OCI-LY3 (cell line): ENCODE data around the gene INTS11.

Source experiments
- H2AFZ ChIP-seq: fragments of 200-600, 300-600 bp; shearing (Covaris generic); 2 replicates; pipeline ENCODE4 v1.6.0; 2014; ENCODE audit warnings: antibody characterized with exemption, low read depth, low read length
- H3K27ac ChIP-seq: fragments of 200-600, 300-600 bp; sonication (generic); 2 replicates; pipeline ENCODE4 v1.5.1; 2014; ENCODE audit warnings: mild to moderate bottlenecking, low read length, moderate library complexity, mixed read lengths
- H3K27me3 ChIP-seq: fragments of 200-600, 300-600 bp; sonication (generic); 2 replicates; pipeline ENCODE4 v1.6.1; 2014; ENCODE audit warnings: low read depth, low read length, mixed read lengths
- H3K36me3 ChIP-seq: fragments of 200-600, 300-600 bp; sonication (generic); replicated peaks from 2 replicates; pipeline ENCODE3; 2014; ENCODE audit warnings: low read depth, low read length, mixed read lengths
- H3K4me1 ChIP-seq: fragments of 300-600, 200-600 bp; sonication (generic); 2 replicates; pipeline ENCODE4 v1.6.1; 2014; ENCODE audit warnings: low read length, mixed read lengths
- H3K4me2 ChIP-seq: fragments of 200-600, 300-600 bp; sonication (generic); 2 replicates; pipeline ENCODE4 v1.6.1; 2014; ENCODE audit warnings: low read length, mixed read lengths
- H3K4me3 ChIP-seq: fragments of 300-600, 200-600 bp; sonication (generic); 2 replicates; pipeline ENCODE4 v1.5.1; 2014; ENCODE audit warnings: antibody characterized with exemption, mild to moderate bottlenecking, low read length, moderate library complexity
- H3K79me2 ChIP-seq: fragments of 300-600, 200-600 bp; shearing (Covaris generic); 2 replicates; pipeline ENCODE4 v1.6.1; 2014; ENCODE audit warnings: mild to moderate bottlenecking, low read length, mixed read lengths
- H3K9ac ChIP-seq: fragments of 300-600, 200-600 bp; shearing (Covaris generic); 2 replicates; pipeline ENCODE4 v1.6.0; 2014; ENCODE audit warnings: mild to moderate bottlenecking, low read length, moderate library complexity
- H3K9me3 ChIP-seq: fragments of 200-600, 300-600 bp; shearing (Covaris generic); 2 replicates; pipeline ENCODE4 v1.6.1; 2014; ENCODE audit warnings: low read length, mixed read lengths; ENCODE audit not compliant: insufficient read depth
- H4K20me1 ChIP-seq: fragments of 200-600, 300-600 bp; sonication (generic); 2 replicates; pipeline ENCODE4 v1.6.1; 2016; ENCODE audit warnings: low read length, mixed read lengths; ENCODE audit not compliant: insufficient read depth
- EZH2phosphoT487 ChIP-seq: fragments of 200-600 bp; shearing (Covaris generic); IDR thresholded peaks from 2 replicates; pipeline ENCODE4 v1.6.1; 2018; ENCODE audit warnings: antibody characterized with exemption, mixed run types, low read depth
- TF ChIP-seq, protein P1 (sequence below): fragments of 200-600, 300-600 bp; sonication (generic); IDR thresholded peaks from 2 replicates; pipeline ENCODE4 v1.5.1; 2014; ENCODE audit warnings: antibody characterized with exemption, low read length, low read depth

The INTS11 gene

DNA sequence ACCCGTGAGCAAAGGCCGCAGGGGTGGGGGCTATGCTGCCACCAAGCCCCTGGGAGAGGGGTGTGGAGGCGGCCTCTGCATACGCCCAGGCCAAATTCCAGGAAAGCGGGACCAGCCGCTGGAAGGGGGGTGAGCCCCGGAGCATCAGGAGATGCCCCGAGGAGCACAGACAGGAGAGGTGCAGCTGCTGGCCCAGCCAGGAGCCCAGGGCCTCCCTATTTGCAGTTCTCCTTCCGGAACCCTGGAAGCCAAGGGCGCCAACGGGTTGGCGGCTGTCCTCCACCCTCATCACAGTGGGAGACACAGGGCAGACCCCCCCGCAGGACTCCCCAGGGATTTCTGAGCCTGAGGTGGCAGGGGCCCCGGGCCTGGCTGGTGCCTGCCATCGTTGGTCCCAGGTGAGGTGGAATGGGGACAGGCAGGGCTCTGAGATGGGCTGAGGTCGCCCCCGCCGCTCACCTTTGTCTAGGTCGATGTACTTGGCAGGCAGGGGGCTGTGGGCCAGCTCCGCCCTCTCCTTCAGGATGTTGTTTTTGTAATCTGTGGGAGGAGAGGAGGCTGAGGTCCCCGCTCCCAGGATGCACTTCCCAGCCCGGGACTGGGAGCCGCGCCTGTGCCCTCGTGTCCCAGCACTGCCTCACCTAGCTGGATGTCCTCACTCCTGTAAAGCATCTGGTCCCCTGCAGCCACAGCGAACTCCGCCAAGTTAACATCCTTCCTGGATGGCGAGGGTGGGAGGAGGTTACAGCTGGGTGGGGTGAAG lies 29.1 kb upstream of the INTS11 start:
- Histone ChIP-seq H3K27ac (no peak overlapping the region), H3K36me3 (no peaks in the 10 kb centered on the region), H2AFZ (no peak overlapping the region), H3K79me2 (peaks cover 3% of the 10 kb centered on the region; the same call in 1 of the 2 replicates), H3K27me3 (peaks cover 10% of the 10 kb centered on the region), H3K9ac (no peak overlapping the region), H3K4me2 (no peak overlapping the region), H3K4me1 (peaks cover 22% of the 10 kb centered on the region; the same call in 1 of the 2 replicates), H3K9me3 (no peaks in the 10 kb centered on the region), H3K4me3 (no peak overlapping the region), H4K20me1 (no peaks in the 10 kb centered on the region)
- no peak for TF ChIP-seq EZH2phosphoT487
- TF ChIP-seq, protein P1, sequence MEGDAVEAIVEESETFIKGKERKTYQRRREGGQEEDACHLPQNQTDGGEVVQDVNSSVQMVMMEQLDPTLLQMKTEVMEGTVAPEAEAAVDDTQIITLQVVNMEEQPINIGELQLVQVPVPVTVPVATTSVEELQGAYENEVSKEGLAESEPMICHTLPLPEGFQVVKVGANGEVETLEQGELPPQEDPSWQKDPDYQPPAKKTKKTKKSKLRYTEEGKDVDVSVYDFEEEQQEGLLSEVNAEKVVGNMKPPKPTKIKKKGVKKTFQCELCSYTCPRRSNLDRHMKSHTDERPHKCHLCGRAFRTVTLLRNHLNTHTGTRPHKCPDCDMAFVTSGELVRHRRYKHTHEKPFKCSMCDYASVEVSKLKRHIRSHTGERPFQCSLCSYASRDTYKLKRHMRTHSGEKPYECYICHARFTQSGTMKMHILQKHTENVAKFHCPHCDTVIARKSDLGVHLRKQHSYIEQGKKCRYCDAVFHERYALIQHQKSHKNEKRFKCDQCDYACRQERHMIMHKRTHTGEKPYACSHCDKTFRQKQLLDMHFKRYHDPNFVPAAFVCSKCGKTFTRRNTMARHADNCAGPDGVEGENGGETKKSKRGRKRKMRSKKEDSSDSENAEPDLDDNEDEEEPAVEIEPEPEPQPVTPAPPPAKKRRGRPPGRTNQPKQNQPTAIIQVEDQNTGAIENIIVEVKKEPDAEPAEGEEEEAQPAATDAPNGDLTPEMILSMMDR: no peak

DNA sequence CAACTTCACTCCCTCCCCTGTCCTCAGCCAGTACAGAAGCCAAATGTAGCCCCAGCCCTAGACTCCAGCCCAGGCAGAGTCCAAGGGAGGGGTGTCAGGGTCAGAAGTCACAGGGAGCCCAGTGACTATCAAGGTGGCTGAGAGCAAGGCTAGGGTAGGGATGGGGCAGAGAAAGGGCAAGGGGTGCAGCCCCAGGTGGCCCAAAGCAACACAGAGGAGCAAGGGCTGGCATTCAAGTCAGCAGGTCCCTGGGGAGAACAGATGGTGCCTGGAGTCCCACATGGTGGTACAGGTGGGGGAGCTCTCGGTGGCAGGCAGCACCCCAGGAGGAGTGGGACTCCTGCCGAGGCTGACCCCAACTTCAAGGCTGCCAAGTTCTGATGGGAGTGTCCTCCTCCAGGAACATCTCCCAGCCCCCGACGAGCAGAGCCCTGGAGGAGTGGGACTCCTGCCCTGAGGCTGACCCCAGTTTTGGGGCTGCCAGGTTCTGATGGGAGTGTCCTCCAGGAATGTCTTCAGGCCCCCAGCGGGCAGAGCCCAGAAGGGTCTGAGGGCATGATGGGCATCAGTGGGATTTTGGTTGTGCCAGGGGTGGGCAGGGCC lies 28.4 kb upstream of the INTS11 start:
- no peak for TF ChIP-seq EZH2phosphoT487
- TF ChIP-seq, protein P1: no peak
- Histone ChIP-seq H2AFZ (no peak overlapping the region), H4K20me1 (peaks cover 2% of the 10 kb centered on the region; the same call in 1 of the 2 replicates), H3K27ac (no peak overlapping the region), H3K27me3 (peaks cover 4% of the 10 kb centered on the region), H3K4me2 (no peak overlapping the region), H3K9me3 (no peaks in the 10 kb centered on the region), H3K36me3 (no peaks in the 10 kb centered on the region), H3K79me2 (peaks cover 10% of the 10 kb centered on the region), H3K4me1 (peaks cover 17% of the 10 kb centered on the region), H3K9ac (no peak overlapping the region), H3K4me3 (no peak overlapping the region)

DNA sequence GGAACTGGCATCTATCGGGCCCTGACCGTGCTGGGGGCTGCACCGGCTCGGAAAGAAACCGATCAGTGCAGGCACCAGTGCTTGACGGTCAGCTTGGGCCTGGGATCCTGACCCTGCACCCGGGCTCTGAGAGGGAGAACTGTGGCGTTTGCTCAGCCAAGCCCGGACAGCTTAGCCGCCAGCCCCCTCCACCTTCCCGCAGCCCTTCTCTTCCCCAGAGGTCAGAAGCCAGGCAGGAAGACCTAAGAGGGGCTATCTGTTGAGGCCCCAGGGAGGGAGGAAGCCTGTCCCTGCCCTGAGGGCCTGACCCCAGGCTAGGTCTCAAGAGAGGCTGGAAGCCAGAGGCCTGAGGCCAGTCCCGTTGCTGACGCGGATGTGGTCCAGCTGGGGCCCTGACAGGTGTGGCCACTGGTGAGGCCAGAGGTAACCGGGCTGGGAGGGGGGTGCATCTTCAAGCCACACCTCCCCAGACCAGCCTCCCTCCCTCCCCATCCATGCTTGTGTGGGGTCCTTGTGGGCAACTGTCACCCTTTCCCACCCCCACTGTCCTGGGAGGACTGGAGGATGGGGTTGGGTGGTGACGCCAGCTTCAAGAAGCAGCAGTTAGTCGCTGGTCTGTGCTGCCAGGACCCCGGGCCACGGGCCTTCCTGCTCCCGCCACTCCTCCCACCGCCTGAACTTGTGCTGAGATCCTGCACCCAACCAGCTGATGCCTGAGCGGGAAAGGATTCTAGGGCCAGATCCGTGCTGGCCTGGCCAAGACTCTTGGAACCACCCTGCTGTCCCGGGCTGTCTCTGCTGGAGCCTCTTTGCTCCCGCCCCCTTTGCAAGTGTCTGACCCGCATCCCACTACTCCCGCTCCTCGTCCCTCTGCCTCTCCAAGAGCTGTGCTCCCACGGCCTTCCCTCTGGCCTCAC lies 27.3 kb upstream of the INTS11 start:
- H3K79me2 ChIP-seq: peaks cover 21% of the 10 kb centered on the region
- H3K9me3 ChIP-seq: no peaks in the 10 kb centered on the region
- no peaks in the 10 kb centered on the region for H3K27me3 ChIP-seq
- H3K36me3 ChIP-seq: no peaks in the 10 kb centered on the region
- peaks cover 23% of the 10 kb centered on the region for H3K4me1 ChIP-seq
- H3K9ac ChIP-seq: no peak overlapping the region
- no peak overlapping the region for H3K27ac ChIP-seq
- H2AFZ ChIP-seq: no peak overlapping the region
- H4K20me1 ChIP-seq: peaks cover 12% of the 10 kb centered on the region; the same call in 1 of the 2 replicates
- TF ChIP-seq, protein P1: no peak
- TF ChIP-seq EZH2phosphoT487: no peak
- H3K4me3 ChIP-seq: peak overlapping the region; percentile 48; the same call in 1 of the 2 replicates
- peak overlapping the region; percentile 20 for H3K4me2 ChIP-seq
